H1 (cell line): ENCODE results near the gene YIF1A. TPM values are rescaled to one million over a fixed set of nuclear protein-coding genes. Genes with fewer than 3 reads are reported as not detected.

Experiments
- CHD7 ChIP-seq: fragments of 300-600 bp; sonication (generic); IDR thresholded peaks from 2 replicates; pipeline ENCODE4 v1.7.1; 2012; ENCODE audit warnings: low read length, moderate library complexity, mild to moderate bottlenecking, inconsistent platforms; ENCODE audit not compliant: insufficient replicate concordance
- CTBP2 ChIP-seq: IDR thresholded peaks from 2 replicates; pipeline ENCODE4 v1.7.0; 2011; ENCODE audit warnings: borderline replicate concordance, mild to moderate bottlenecking, moderate library complexity, mixed read lengths, low read length; ENCODE audit not compliant: insufficient read depth, insufficient read length
- HDAC2 ChIP-seq, 2 experiments: fragments of 300-600 bp in 1 of 2; sonication (generic) in 1 of 2; IDR thresholded peaks; 2 replicates each; pipeline ENCODE4 v1.6.1; 2011 to 2012; ENCODE audit warnings: low read depth in 2 of 2, low read length in 2 of 2, mild to moderate bottlenecking in 2 of 2, moderate library complexity in 2 of 2, borderline replicate concordance in 1 of 2, inconsistent platforms in 1 of 2
- SIN3A ChIP-seq, 2 experiments: IDR thresholded peaks in 1 of 2; conservative IDR thresholded peaks in 1 of 2; 2 replicates each; pipeline ENCODE4 v1.6.1; 2011 to 2012; ENCODE audit warnings: low read length in 2 of 2, improper control_type of control experiment in 1 of 2, low read depth in 1 of 2, mild to moderate bottlenecking in 1 of 2
- SIRT6 ChIP-seq: IDR thresholded peaks from one replicate; pipeline ENCODE4 v1.7.1; 2012; ENCODE audit warnings: low read length, inconsistent platforms
- SUZ12 ChIP-seq: fragments of 200-600 bp; sonication (generic); IDR thresholded peaks from 2 replicates; pipeline ENCODE4 v1.6.1; 2012; ENCODE audit warnings: mild to moderate bottlenecking, inconsistent platforms, low read length, moderate library complexity, mixed read lengths
- TCF12 ChIP-seq: IDR thresholded peaks from 2 replicates; pipeline ENCODE4 v1.6.1; 2011; ENCODE audit warnings: low read depth, mild to moderate bottlenecking, low read length
- ZNF274 ChIP-seq: IDR thresholded peaks from 2 replicates; pipeline ENCODE4 v1.7.0; 2012; ENCODE audit warnings: low read length, borderline replicate concordance; ENCODE audit errors: extremely low read depth
- polyA plus RNA-seq, 7 experiments: library from polyadenylated mRNA; depleted of rRNA in 3 of 7; stranded (reverse) in 5 of 7; unstranded in 2 of 7; fragments of >200 nt in 5 of 7; fragments of 200-250 nt in 2 of 7; gene quantifications; 1 replicate in 5 of 7; 2 replicates in 1 of 7; 4 replicates in 1 of 7; pipeline versions ENCODE4 v1.2.1 to v1.2.3, GENCODE V29; 2011 to 2013; ENCODE audit warnings: missing spikeins in 2 of 7, mixed read lengths in 2 of 7
- total RNA-seq: library from RNA; stranded (reverse); fragmentation: NEBNext Ultra II Directional; extraction: Animal tissue kit (Norgen Biotek cat#: 25700); gene quantifications from 2 replicates; pipeline ENCODE4 v1.2.1, GENCODE V29; 2021

YIF1A gene
- total and polyA plus RNA-seq, 2 of the 8 experiments (the other 6 are each of a cell fraction or from before 2014, with no cell fraction given): 70.1 to 178 TPM

- TF ChIP-seq TCF12 (no peak), CHD7 (no peak), CTBP2 (no peak), HDAC2 (IDR thresholded peaks at IDR 0.05; ENCODE audit: borderline replicate concordance in 1 of 2, low read depth in 2 of 2, low read length in 2 of 2) (no peak), SIN3A (conservative IDR thresholded peaks at IDR 0.05 in 1 of 2, IDR thresholded peaks at IDR 0.05 in 1 of 2; ENCODE audit: low read depth in 1 of 2, low read length in 2 of 2) (no peak), ZNF274 (no peak), SUZ12 (no peak), SIRT6 (no peak)
- TF ChIP-seq, all 59 proteins: peak for 0
These were observed 25.9 kb upstream of the YIF1A start (continued) for GRCh38 chr11:66314561-66315497.
